Panc1 (cell line): ENCODE results near the gene NRAS.

ENCODE experiments used
- CTCF ChIP-seq: fragments of 450-650 bp; IDR thresholded peaks from 2 replicates; pipeline ENCODE4 v1.5.1; 2017; ENCODE audit warnings: mild to moderate bottlenecking
- POLR2AphosphoS5 ChIP-seq: IDR thresholded peaks from 2 replicates; pipeline ENCODE4 v1.6.1; 2012; ENCODE audit warnings: mild to moderate bottlenecking, low read depth, low read length, moderate library complexity
- REST ChIP-seq, 2 experiments: IDR thresholded peaks; 2 replicates each; pipeline ENCODE4 v1.6.1; 2011 to 2012; ENCODE audit warnings: low read depth in 2 of 2, control low read depth in 1 of 2, low read length in 1 of 2, mild to moderate bottlenecking in 1 of 2, moderate library complexity in 1 of 2; ENCODE audit not compliant: insufficient read depth in 1 of 2

- TF ChIP-seq CTCF (no peak), REST (IDR thresholded peaks at IDR 0.05; ENCODE audit: insufficient read depth in 1 of 2, low read depth in 2 of 2, low read length in 1 of 2) (no peak), POLR2AphosphoS5 (no peak)
These were observed 25.6 kb upstream of the NRAS start for GRCh38 chr1:114741963-114742746.
